Right hindlimb (tissue), 1 donor: ENCODE results near the gene INVS.
"Not testable (repeated sequence)": the region's sequence is repeated elsewhere in the genome, so short reads cannot be mapped to it uniquely, and the experiment has no call there.

Experiments used
- DNase-seq: peaks from one replicate; pipeline ENCODE4 v3.0.0-alpha.2; 2018

The INVS gene, protein sequence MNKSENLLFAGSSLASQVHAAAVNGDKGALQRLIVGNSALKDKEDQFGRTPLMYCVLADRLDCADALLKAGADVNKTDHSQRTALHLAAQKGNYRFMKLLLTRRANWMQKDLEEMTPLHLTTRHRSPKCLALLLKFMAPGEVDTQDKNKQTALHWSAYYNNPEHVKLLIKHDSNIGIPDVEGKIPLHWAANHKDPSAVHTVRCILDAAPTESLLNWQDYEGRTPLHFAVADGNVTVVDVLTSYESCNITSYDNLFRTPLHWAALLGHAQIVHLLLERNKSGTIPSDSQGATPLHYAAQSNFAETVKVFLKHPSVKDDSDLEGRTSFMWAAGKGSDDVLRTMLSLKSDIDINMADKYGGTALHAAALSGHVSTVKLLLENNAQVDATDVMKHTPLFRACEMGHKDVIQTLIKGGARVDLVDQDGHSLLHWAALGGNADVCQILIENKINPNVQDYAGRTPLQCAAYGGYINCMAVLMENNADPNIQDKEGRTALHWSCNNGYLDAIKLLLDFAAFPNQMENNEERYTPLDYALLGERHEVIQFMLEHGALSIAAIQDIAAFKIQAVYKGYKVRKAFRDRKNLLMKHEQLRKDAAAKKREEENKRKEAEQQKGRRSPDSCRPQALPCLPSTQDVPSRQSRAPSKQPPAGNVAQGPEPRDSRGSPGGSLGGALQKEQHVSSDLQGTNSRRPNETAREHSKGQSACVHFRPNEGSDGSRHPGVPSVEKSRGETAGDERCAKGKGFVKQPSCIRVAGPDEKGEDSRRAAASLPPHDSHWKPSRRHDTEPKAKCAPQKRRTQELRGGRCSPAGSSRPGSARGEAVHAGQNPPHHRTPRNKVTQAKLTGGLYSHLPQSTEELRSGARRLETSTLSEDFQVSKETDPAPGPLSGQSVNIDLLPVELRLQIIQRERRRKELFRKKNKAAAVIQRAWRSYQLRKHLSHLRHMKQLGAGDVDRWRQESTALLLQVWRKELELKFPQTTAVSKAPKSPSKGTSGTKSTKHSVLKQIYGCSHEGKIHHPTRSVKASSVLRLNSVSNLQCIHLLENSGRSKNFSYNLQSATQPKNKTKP

DNA sequence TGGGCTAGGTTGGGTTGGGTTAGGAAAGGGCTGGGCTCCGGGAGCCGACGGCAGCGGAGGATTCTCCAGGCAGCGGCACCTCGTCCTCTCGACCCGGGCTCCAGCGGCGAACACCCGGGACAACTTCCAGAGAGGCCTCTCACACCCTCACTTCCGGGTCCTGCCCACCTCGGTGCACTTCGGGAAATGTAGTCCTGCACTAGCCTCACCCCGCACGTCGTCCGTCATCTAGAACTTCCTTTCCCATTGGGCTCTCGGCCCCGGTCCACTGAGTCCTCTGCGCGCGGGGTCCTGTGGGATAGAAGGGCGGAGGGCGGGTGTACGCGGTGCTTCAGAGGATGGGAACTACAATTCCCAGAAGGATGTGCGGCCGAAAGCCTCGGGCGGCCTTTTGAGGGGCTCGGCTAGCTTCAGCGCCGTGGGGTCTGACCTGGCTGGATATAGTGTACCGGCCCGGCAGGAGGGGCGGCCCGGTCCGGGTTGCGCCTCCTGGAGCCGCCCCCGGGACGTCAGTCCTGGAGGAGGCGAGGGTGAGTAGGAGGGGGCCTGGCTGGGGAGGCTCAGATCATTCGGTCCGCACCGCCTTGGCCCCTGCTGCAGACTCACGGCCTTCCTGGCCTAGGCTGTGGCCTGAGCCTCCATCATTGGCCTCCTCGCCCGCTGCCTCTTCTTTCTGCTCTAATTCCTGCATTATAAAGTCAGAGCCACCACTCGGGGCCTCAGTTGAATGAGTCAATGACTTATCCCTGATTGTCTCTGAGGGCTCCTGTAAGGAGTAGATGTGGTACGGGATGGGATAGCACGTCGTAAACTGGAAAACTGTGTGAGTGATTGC, at the start of gene INVS, which contains the start of gene ERP44:
Gene INVS, plus strand, starts transcription at position 357 of the 835 bp plus-strand sequence. CDS start 5,279 bp downstream, outside the sequence.
Gene ERP44, minus strand, starts transcription at position 114 of the 835 bp plus-strand sequence. CDS start 160 bp downstream, outside the sequence.
- DNase-seq: peak; percentile 100

DNA sequence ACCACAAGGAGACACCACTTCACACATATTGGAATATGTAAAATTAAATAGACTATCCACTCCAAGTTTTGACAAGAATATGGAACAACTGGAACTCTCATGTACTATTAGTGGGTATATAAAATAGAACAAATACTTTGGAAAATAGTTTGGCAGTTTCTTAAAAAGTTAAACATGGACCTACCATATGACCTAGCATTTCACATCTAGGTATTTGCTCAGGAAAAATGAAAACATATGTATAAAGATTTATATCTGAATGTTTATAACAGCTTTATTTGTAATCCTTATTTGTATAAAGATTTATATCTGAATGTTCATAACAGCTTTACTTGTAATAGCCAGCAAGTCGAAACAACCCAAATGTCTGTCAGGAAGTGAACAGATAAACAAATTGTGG, 49.5 kb upstream of the INVS start:
- no peak for DNase-seq

DNA sequence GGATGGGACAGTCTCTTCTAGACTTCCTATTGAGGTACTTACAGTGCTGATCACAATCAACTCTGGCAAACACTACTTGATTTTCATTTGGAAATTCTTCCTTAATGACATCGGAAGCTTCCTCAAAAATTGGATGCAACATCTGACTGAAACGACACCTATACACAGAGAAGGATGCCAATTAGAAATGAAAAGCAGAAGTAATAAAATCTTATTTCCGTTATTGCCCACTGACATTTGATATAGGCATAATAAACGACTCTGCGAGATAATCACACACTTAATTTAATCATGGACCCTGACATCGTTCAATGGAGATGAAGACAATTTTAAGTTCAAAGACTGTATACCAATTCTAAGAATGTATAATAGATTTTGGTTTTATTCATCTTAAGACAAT, 46.7 kb upstream of the INVS start:
- DNase-seq: no peak

DNA sequence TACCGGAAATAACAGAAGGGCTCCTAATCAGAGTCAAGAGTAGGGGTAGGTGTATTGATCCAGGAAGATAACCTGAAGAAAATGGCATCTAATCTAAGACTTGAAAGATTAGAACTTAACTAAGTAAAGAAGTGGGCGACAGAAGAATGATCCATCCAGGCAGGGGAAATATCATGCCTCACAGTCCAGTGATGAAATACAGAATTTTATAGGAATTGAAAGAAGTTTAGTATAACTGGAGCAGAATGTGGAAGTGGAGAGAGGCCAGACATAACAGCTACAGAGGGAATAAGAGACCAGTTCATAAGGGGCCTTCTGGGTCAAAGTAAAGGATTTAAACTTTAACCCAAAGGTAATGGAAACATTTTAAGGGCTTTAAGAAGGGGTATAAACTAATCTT, 42.5 kb upstream of the INVS start:
- DNase-seq: no peak

DNA sequence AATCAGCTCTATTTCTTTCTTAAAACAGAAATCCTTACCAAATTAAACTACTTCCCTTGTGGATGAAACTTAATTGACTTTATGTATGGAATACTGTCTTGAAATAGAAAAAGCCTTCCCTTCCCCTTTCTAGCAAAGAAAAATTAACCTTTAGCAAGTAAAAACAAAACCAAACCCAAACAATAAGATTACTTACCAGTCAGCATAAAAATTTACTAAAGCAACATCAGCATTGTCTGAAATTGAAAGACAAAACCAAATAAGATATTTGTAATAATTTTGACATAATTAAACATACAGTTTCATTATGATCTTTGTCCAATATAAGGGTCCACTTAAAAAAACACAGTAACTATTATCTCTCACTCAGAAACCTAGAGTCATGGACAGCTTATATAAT, 41.4 kb upstream of the INVS start:
- no peak for DNase-seq

DNA sequence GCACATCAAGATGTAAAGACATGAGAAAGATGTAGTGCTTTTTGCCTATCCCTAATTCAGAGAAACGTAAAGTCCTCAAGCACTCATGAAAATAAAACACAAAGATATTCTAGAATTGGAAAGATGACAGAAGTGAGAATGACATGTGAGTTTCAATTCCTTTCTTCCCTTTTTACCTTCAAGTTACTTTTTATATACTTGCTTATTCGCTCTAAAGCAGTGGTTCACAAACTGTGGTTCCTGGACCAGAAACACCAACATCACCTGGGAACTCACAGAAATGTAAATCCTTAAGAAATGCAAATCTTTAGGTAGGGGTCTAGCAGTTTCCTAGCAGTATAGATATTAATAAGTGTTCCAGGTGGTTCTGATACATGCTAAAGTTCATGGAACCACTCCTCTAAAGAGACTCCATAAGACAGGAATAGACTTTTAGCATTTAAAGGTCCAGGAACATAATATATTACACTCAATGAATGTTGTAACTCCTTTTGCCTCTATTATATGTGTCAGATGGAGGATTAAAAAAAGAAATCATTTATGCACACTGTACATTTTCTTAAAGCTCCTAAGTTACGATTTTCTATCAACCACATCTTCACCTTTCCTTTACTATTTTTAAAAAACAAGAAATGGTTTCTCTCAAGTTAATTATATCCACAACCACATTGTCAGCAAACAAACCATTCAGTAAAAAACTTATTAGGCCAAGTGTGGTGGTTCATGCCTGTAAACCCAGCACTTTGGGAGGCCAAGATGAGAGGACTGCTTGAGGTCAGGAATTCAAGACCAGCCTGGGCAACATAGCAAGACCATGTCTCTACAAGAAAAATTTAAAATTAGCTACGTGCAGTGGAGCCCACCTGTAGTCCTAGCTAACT, 40.1 kb upstream of the INVS start:
- no peak for DNase-seq

DNA sequence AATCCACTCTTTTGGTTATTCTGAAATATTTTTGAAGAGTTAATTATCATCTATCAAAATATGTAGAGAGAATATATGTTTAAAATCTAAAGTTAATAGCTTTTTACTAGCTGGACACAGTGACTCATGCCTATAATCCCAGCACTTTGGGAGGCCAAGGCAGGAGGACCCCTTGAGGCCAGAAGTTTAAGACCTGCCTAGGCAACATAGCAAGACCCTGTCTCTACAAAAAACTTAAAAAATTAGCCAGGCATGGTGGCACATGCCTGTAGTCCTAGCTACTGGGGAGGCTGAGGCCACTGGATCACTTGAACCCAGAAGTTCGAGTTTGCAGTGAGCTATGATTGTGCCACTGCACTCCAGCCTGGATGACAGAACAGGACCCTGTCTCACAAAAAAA, 36.4 kb upstream of the INVS start:
- DNase-seq: not testable (repeated sequence)

DNA sequence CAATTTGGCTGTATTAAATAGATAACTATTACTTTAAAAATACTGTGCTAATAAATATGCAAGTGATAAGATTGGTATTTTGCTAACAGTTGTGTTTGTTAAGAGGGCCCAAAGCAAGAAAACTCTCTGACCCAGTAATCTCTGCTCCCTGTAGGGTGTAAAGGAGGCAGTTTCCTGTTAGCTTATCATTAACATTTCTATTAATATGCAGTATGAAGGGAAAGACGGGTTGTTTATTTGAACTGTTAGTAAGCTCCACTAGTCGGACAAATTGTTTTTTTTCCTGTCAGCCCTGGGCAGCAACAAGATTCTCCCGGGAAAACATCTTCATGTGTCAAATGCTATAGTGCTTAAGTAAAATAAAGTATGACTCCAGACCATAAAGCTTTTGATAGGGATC, 35.9 kb upstream of the INVS start:
- no peak for DNase-seq

DNA sequence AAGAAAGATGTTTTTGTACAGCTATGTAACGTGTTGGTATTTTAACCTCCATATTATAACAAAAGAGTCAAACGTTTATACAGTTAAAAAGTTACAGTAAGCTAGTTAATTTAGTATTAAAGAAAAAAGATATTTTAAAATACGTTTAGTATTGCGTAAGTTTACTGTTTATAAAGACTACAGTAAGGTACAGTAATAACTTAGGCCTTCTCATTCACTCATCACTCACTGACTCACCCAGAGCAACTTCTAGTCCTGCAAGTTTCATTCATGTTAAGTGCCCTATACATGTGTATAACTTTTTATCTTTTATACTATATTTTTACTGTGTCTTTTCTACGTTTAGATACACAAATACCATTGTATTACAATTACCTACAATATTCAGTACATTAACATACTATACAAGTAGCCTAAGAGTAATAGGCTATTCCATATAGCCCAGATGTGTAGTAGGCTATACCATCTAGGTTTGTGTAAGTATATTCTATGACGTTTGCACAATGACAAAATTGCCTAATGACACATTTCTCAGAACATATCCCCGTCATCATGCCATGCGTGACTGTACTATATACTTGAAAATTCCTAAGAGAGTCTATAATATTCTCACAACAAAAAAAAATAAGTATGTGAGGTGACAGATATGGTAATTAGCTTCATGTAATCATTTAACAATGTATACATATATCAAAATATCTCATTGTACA, 34.0 kb upstream of the INVS start:
- DNase-seq: no peak

DNA sequence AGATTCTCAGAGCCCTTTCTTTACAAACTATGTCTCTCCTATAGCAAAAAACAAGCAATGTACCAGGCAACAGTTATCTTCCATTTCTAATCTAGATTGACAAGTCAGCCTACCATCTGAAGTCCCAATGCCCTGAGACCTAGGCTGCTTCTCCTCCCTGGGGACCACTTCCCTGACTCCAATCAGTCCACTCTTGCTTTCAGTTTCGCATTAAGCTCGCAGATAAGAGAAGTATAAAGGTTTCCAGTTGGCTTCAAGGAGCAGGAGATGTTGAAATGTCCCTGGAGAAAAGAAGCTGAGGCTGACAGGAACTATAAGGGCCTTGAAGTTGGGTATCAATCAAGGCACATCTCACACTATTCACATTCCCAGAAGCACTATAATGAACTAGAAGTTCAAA, 32.5 kb upstream of the INVS start:
- no peak for DNase-seq

DNA sequence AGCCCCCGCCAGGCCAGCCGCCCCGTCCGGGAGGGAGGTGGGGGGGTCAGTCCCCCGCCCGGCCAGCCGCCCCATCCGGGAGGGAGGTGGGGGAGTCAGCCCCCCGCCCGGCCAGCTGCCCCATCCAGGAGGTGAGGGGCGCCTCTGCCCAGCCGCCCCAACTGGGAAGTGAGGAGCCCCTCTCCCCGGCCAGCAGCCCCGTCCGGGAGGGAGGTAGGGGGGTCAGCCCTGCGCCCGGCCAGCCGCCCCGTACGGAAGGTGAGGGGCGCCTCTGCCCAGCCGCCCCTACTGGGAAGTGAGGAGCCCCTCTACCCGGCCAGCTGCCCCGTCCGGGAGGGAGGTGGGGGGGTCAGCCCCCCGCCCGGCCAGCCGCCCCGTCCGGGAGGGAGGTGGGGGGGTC, 31.1 kb upstream of the INVS start:
- DNase-seq: not testable (repeated sequence)

DNA sequence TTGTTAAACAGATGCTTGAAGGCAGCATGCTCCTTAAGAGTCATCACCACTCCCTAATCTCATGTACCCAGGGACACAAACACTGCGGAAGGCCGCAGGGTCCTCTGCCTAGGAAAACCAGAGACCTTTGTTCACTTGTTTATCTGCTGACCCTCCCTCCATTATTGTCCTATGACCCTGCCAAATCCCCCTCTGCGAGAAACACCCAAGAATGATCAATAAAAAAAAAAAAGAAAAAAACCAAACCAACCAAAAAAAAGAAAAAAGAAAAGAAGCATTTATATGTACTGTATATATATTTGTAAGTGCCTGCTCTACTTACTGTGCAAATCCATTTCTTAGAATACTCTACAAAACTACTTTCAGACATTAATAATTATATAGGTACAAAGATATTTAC, 30.0 kb upstream of the INVS start:
- not testable (repeated sequence) for DNase-seq

DNA sequence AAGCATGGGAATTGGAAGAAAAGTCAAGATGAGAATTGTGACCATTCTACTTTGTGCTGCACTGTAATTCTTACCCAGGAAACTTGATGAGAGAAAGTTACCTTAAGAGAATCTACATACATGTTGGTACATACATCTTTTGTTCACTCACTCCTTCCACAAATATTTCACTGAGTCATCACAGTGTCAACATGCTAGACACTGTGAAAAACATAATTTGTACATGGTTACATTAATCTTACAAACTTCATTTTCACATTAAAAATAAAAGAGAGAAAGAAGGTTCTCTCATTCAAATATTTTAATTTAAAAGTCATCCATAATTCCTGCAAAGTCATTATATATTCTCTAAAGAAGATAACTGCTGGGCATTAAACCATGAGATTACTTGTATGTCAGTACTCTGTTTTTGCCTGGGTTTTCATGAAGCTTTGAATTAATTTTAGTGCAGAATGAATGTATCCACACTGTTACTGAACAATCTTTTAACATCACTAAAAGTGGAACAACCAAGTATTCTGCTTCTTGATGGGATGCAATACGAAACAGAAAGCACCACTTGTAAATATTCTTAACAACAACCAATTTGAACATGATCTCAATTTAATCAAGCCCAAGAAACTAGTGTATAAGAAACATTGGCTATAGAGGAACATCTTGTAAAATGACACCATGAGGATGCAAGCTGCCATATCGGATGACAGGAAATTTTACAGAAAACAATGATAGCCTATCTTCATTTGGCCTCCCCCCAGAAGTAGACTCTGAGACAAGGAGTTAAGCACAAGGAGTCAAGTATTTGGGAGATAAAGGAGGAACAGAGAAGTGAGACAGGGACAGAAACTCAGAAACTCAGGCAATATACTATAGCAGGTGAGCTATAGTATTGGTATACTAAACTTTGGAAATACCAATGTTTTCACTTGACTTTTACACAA, 28.7 kb upstream of the INVS start:
- no peak for DNase-seq

DNA sequence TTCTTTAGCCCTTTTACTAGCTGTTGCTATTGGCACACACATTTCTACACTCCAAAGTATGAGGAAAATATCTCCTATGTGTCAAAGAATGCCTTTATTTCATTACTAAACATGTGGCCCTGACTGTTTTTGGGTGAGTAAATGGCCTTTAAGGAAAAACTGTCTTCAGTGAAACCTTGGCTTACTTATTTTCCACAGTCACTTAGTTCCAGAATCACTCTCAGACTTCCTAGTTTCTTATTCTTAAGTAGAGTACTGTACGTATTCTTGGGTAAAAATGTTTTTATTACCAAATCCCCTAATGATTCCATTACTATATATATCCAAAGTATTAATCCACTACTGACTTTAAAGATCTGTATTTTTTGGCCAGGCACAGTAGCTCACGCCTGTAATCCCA, 27.8 kb upstream of the INVS start:
- DNase-seq: no peak

DNA sequence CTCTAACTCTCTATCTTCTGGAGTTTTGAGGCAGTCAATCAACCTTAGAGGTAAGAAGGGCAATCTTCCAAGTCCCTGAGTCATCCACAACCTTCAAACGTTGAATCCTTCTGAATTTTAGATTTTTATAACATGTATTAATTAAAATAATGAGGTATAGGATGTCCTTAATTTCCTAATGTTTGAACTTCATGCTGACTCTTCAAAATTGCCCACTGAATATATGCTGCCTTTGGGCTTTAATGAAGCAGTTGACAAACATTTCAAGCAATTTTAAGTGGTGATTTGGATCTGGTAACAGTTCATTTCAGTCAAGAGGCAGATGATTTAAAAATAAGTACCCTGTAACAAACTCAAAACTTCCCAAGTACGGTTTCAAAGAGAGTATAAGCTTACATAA, 26.2 kb upstream of the INVS start:
- DNase-seq: no peak

DNA sequence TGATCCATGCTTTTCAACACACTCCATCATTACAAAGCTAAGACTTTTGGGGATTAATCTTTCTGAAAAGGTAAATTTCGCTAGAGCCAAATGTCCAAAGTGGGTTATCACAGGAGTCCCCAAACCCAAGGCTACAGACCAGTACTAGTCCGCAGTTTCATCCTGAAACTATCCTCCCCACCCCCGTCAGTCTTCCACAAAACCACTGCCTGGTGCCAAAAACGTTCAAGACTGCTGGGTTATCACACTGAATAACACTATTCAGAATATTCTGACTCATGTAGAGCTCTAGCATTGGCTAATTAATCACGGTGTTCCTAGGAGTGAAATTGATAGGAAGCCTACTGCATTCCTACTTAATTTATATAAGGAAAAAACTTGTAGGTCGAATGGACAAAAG, 24.9 kb upstream of the INVS start:
- no peak for DNase-seq

DNA sequence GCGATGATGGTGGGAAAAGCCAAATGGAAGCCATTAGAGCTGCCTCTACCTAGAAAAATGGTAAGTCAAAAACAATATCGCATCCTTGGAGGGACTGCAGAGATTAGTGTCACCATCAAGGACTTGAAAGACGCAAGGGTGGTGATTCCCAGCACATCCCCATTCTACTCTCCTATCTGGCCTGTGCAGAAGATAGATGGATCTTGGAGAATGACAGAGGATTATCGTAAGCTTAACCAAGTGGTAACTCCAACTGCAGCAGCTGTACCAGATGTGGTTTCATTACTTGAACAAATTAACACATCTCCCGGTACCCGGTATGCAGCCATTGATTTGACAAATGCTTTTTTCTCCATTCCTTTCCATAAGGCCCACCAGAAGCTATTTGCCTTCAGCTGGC, 24.1 kb upstream of the INVS start:
- DNase-seq: no peak

DNA sequence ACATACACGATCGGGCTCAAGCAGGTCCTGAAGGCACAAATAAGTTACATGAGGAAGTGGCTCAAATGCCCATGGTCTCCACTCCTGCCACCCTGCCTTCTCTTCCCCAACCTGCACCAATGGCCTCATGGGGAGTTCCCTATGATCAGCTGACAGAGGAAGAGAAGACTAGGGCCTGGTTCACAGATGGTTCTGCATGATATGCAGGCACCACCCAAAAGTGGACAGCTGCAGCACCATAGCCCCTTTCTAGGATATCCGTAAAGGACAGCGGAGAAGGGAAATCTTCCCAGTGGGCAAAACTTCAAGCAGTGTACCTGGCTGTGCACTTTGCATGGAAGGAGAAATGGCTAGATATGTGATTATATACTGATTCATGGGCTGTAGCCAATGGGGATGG, 22.8 kb upstream of the INVS start:
- DNase-seq: not testable (repeated sequence)

DNA sequence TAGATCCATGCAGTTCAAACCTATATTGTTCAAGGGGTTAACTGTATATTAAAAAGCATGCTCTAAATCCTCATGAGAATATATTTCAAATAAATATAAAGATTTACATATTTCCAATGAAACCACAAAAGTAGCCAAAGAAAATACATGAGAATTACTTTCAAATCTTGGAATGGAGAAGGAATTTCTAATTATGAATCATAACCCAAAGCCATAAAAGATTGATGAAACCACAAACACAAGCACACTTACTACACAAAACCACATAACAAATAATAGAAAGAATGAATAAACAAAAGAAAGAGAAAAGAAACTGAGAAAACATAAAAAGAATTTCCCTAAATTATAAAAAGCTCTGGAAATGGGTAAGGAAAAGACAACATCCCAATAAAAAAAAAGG, 16.3 kb upstream of the INVS start:
- no peak for DNase-seq
